GM21619 (cell line): ENCODE measurements around the gene PAXIP1.
"Not testable (repeated sequence)": the region's sequence is repeated elsewhere in the genome, so short reads cannot be mapped to it uniquely, and the experiment has no call there.

ENCODE experiments used
- ATAC-seq: cut with Tn5 transposase; IDR thresholded peaks from one replicate; pipeline ENCODE4 v1.9.1; 2021; ENCODE audit not compliant: unreplicated experiment

The PAXIP1 gene

DNA sequence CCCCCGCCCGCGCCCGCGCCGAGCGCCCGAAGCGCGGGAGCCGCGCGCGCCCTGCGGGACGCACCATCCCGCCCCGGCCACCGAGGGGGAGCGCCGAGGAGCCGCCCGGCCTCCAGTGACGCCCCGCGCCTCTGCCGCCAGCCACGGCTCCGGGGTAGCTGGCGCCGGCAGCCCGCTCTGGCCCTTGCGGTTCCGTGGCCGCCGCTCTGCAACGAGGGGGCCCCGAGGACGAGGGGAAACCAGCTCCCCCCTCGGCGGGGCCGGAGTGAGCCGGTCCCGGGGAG, at the start of gene PAXIP1:
Gene PAXIP1 (minus strand): TSS at position 33 of the 284 bp plus-strand sequence. CDS start 195 bp downstream, outside the sequence.
- peak; percentile 58 for ATAC-seq

DNA sequence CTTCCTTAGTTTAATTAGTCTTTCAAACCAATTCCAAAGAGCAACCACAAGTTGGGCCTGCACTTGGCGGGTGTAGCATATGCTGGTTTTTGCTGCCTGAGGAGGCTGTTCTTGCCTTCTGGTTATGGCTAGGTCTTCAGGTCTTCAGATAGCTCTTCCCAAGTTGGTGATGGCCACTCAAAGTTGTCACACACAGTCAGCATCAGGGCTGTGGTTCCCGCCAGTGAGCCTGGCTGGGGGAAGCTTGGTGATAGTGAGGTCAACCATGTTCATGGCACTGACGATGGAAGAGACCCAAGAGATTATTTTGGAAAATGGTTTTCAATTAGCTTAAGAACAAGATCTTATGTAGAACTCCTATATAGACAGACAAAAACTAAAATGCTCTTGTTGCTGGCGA, 48.4 kb upstream of the PAXIP1 start:
- no peak for ATAC-seq

- ATAC-seq, result no peak
Observed at GRCh38 chr7:155048006-155048405, 45.1 kb upstream of the PAXIP1 start.

- no peak for ATAC-seq
Observed at GRCh38 chr7:155043756-155044155, 40.8 kb upstream of the PAXIP1 start.

- no peak for ATAC-seq
Observed at GRCh38 chr7:155038335-155038734, 35.4 kb upstream of the PAXIP1 start.

- ATAC-seq, result not testable (repeated sequence)
Observed at GRCh38 chr7:155034495-155034894, 31.6 kb upstream of the PAXIP1 start.

- no peak for ATAC-seq
Observed at GRCh38 chr7:155032978-155033377, 30.1 kb upstream of the PAXIP1 start.

DNA sequence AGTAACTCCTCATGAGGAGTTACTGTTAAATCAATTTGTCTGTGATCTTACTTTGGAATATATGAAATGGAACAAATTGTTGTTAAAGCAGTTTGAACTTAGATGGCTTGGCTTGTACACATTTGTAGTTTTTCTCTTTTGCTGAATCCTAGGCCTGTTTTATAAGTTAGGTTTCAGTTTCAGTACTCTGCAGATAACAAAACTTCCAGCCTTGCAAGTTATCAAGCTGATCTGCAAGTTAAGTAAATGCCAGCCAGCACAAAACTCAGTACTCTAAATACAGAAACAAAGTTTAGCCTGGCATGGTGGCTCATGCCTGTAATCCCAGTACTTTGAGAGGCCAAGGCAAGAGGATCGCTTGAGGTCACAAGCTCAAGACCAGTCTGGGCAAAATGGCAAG, 25.0 kb upstream of the PAXIP1 start:
- ATAC-seq, result no peak

DNA sequence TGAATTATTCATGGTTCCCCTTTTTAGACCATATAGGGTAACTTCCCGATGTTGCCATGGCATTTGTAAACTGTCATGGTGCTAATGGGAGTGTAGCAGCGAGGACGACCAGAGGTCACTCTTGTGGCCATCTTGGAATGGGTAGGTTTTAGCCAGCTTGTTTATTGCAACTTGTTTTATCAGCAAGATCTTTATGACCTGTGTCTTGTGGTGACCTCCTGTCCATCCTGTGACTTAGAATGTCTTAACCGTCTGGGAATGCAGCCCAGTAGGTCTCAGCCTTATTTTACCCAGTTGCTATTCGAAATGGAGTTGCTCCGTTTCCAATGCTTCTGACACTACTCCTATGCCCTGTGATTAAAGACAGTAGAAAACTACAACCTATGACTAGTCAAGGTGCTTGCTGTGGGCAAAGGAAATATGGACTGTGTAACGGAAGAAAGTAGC, 18.8 kb upstream of the PAXIP1 start:
- no peak for ATAC-seq

GRCh38 chr7:155020996-155021395, 18.1 kb upstream of the PAXIP1 start:
- no peak for ATAC-seq

DNA sequence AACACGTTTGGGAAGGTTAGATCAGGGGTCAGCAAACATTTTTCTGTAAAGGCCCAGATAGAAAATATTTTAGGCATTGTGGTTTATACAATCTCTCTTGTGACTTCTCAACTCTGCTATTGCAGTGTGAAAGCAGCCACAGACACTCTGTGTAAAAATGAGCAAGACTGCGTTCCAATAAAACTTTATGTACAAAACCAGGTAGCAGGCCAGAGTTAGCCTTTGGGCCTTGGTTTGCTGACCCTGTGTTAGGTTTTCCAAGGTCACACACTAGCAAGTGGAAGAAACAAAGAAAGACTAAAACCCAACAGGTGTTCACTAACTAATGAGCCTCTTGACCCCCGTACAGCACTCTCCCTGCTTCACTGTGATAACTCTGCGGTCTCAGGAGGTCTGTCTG, 14.9 kb upstream of the PAXIP1 start:
- no peak for ATAC-seq

DNA sequence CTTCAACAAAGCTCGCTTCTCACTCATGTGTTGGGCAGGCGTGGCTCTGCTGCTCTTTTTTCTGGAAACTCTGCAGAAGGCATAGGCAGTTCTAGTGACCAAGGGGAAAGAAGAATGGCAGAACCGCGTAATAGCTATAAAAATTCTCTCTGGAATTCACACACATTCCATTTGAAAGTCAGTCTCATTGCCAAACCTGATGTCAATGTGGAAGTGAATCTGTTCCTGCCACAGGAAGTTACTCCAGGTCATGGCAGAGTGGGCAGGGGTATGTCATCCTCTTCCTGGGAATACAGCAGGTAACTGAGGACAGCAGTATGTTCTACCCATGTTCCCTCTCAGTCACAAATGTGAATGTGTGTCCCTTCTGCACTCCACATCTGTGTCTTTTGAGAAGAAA, 8.2 kb upstream of the PAXIP1 start:
- ATAC-seq, result no peak

GRCh38 chr7:155009570-155010157, 6.7 kb upstream of the PAXIP1 start:
- ATAC-seq, result no peak

DNA sequence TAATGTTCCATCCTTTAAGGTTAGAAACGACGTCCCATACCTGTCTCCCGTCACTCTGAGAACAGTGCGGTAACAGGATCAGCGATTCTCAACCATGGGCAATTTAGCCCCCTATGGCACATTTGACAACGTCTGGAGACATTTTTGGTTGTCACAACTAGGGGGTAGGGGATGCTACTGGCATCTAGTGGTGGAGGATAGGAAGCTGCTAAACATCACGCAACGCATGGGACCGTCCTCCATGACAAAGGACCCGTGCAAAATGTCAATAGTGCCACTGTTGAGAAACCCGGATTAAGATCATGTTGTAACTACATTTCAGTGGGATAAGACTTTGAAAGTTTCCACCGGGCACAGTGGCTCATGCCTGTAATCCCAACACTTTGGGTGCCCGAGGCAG, 5.0 kb upstream of the PAXIP1 start:
- ATAC-seq, result no peak

DNA sequence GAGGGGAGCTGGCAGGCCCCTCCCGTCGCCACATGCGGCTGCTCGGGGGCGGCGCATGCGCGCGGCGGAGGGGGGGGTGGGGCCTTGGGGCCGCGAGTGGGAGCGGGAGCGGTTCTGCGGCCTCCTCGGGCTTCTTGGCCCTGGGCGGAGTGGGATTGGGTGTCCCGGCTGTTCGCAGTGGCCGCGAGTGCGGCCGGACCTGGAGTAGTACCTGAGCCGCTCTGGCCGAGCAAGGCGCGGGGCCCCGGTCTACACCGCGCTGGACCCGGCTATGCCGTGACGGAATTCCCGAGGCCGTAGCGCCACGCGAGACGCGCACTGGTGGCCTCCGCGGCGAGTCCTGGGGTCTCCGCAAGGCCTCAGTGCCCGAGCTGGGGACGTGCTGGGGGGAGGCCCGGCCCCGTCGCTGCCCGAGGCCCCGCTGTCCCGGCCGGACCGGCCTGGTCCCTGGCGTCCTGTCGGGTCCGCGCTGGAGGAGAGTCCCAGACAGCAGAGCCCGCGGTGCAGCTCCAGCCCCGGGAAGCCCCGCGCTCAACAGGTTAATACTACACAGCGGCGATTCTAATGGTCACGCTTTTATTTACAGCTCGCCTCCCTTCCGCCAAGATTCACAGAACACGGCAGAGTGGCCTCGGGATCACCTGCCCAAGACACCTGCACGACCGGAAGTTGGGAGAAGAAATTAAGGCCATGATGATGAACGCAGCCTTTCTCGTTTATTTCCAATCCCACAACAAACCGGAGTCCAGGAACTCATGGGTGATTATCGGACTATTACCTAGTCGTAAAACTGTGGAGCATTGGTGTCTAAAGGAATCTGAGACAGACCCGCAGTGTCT, 671 bp upstream of the PAXIP1 start:
- ATAC-seq, result peak; percentile 66

- peak; percentile 34 for ATAC-seq
Observed at GRCh38 chr7:155002411-155003091, 373 bp downstream of the PAXIP1 start.

DNA sequence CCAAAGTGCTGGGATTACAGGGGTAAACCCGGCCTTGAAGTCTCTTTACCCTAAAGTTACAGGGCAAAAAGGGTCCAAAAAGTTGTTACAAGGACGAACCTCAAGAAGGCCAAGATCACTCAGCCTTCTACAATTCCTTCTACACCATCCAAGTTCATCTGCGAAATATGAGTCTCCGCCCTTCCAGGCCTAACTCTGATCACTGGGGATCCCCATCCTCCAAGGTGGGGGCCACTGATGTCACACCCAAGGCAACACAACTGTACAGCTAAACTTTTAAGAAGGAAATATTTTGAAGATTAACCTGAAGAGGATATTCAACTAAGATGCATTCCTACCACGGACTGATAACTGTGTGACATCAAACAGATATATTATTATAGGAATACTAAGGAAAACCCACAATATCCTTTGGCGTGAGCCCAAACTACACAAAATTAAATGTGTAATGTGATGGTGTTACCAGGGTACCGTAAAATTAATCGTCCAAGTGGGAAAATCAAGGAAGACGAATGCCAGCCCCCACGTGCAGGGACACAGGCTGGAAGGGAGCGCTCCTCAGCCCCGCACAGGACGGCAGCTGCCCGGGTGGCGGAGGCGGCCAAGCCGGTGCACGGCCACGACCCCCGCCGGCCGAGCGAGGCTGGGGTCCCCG, 1.0 kb downstream of the PAXIP1 start:
- ATAC-seq, result peak; percentile 5

DNA sequence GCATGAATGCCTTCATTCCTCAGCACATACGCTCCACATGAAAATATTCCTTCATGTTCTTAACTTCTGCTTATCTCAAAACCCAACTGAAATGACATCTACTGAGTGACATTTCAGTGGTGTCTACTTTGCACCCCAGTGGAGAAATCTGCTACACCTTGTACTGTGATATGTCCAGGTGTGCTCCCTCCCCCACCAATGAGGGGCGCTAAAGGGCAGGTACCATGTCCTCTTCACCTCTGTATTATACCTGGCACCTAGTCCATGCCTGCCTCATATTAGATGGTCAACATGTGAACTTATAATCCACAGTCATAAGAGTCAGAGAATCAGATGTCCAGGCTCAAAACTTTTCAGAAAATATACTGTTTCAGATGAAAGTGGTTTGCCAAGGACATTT, 2.1 kb downstream of the PAXIP1 start:
- ATAC-seq, result no peak

- ATAC-seq, result no peak
Observed at GRCh38 chr7:154998481-154998880, 4.4 kb downstream of the PAXIP1 start.

- no peak for ATAC-seq
Observed at GRCh38 chr7:154997840-154998370, 5.0 kb downstream of the PAXIP1 start.

- no peak for ATAC-seq
Observed at GRCh38 chr7:154996756-154997155, 6.2 kb downstream of the PAXIP1 start.
